GM19238 (cell line): Measurements from ENCODE around the gene STX10.
"Not testable (repeated sequence)": the region's sequence is repeated elsewhere in the genome, so short reads cannot be mapped to it uniquely, and the experiment has no call there.

Source experiments
- DNase-seq: peaks from one replicate; pipeline ENCODE4 v3.0.0; 2011; ENCODE audit warnings: low spot score; ENCODE audit not compliant: insufficient read length

The STX10 gene

DNA sequence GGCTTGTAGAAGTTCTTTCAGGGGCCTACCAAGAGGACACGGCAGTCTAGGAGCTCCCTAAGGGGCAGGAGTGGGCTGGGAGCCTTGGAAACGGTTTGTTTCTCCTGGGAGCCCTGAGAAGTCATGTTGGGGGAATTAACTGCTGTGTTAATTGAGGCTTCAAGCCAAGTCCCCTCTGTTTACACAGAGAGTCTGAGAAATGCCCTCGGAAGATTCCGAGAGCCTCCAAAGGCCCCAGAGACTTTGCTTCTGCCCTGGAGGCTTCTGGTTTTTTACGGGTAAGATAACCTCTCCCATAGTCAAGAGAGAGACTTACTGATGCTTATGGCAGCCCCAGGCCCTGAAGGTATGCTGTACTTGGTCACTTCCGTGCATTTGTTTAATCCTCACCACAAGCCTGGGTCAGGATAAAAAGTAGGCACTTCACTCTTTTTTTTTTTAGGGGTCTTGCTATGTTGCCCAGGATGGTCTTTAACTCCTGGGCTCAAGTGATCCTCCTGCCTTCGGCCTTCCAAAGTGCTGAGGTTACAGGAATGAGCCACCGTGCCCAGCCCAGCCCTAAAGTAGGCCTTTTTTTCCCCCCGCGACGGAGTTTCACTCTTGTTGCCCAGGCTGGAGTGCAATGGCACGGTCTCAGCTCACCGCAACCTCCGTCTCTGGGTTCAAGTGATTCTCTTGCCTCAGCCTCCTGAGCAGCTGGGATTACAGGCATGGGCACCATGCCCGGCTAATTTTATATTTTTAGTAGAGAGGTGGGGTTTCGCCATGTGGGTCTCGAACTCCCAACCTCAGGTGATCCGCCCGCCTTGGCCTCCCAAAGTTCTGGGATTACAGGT, 15.2 kb upstream of the STX10 start:
- DNase-seq = no peak

DNA sequence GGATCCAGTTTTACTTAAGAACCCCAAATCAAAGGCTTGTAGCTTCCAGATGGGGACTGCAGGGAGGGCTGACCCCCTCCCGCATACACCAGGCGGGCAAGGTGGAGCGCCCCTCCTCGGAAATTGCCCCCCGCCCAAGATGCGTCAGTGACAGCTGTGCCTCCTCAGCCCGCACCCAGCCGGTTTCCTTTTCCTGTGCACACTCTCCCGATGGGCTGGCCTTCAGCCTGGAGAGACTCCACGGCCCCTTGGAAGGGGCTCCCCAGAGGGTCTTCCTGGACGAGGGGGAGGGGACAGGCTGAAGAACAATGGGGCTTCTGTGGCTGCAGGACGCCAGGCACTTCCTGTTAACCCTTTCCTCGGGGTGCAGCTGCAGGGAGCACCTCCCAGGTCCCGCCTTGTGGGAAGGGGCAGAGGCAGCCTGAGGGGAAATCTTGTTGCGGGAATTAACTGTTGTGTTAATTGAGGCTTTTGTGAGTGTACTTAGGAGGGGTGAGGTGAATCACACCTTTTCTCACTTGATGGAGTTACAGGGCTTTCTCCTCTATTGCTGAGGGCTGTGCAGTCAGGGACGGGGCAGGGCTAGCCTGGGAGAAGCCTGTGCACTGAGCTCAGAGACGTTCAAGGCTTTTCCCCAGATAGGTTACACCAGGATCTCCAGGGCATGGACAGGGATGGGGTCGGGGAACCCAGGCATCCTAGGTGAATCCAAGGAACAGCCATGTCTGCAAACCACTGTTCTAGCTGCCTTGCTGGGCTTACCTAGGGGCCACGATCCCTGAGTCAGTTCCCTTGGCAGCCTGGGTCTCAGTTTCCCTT, 14.4 kb upstream of the STX10 start:
- no peak for DNase-seq

DNA sequence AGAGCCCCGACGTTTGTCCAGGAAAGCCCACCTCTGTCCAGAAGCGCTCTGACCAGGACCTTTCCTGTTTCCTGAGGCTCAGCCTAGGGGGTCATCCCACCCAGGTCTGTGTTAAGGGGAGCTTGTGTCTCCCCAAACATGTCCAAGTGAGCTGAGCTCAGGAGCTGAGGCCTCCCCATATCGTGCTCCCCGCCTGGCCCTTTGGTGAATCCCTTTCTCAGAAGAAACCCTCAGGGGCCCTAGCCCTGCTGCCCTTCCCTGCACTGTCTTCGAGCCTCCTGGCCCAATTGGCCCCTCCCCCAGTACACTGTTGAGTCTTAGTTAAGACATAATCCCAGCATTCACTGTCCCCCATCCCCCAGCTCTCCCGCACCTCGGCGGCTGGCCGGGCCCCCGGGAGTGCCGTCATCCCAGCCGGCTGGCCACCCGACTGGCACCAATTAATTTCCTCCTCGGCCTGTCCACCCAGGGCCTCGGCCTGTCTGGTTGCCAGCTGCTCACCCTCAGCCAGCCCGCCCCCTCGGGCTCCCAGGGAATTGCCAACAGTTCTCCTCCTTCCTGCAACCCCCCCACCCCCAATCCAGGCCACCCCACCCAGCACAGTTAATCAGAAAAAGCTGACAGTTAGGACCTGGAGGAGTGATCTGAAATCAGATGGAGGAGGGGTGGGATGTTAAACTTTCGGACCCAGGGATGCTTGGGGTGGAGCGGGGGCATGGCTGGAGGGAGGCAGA, 13.6 kb upstream of the STX10 start:
- DNase-seq = no peak

DNA sequence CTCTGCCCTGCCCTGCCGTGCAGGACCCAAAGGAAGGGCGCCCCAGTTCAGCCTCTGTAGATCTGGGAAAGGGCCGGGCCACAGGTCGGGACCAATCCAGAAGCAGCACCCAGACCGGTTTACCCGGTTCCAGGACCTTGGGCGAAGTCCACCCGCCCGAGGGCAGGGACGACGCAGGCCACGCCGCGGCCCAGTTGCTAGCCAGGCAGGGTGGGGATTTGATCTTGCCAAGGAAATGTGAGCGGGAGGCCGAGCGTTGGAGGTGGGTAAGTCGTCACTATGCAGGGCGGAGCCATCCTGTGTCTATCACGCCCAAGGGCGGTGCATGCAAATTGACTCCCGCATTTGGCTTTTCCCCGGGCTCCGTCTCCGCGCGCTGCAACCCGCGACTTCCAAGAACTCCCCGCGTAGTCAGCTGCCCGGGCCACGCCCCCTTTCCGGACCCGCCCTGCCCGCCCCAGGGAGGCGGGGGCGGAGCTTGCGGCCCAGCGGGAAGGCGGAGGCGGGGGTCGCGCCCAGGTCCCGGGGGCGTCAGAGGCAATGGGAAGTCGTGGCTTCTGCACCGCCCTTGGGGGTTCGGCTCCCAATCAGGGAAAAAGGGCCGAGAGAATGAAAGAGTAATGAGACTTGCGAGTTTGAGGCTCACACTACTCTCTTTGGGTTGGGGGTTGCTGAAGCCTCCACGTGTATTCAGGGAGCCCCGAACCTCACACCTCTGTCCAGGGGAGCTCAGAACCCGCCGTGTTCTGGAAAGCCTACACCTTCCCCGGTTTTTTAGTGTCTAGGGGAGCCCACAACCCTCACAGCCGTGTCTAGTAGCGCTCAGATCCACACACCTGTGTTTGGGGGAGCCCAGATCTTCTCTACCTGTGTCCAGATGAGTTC, 12.8 kb upstream of the STX10 start:
- no peak for DNase-seq

DNA sequence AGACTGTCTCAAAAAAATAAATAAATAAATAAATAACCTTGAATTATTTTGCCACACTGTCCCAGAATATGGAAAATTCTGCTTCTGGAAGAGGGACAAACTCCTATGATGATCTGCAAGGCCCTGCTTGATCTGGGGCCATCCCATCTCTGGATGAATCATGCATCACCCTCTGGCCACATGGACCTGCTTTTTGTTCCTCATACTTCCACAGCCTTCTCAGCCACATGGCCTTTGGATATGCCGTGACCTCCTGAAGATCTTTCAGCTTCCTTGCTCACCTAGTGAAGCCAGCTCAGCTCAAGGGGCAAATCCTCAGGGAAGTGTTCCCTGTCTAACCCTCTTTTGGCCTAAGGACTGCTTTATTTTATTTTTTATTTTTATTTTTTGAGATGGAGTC, 10.4 kb upstream of the STX10 start:
- DNase-seq = no peak

DNA sequence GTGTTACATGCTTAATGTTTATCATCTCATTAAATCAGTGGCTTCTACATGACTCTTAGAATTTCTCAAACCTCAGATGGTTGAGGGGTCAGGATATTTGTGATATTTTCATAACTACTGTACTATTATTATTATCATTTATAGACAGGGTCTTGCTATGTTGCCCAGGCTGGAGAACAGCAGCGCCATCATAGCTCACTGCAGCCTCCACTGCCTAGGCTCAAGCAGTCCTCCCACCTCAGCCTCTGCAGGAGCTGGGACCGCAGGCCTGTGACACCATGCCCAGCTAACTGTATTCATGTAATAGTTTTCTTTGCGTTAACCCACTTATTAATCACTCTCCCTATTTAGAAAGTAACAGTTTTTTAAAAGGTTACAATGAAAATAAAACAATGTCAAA, 9.5 kb upstream of the STX10 start:
- DNase-seq = no peak

DNA sequence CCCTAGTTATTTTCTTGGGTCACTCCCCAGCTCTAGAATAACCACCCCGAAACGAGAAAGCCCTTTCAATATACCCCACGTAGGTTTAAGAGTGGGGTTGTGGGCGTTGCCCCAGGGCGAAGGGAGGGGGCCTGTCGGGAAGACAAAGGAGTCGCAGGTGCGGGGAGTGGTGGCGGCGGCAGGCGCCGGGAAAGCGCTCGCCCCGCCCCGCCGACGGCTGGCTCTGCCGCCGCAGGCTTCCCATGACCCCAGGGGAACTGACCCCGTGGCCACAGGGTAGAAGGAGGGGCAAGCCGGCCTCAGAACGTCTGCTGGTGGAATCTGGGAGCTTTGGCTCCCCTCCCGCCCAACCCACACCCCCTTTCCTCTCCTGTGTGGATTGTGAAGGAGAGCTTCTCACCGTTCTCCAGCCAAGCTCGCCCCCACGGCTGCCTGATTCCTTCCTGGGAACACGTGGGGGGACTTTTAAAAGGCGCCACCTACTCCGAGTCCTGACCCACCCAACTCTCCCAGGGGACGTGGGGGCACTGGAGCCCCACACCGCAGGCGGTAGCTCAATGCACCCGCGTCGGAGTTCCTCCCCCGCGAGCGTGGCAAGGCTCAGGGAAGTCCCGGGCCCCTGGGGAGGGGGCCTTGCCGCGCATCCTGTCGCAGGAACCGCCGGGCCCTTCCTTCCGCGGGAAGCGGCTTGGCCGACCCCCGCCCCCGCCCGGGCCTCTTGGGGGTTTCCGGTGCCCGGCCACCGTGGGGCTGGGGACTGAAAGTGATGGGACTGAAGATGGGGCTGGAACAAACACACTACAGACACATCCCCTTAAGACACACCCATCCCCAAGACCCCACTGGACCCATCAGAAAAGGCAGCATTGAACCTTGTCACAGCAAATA, 5.5 kb upstream of the STX10 start:
- DNase-seq = peak; percentile 62

DNA sequence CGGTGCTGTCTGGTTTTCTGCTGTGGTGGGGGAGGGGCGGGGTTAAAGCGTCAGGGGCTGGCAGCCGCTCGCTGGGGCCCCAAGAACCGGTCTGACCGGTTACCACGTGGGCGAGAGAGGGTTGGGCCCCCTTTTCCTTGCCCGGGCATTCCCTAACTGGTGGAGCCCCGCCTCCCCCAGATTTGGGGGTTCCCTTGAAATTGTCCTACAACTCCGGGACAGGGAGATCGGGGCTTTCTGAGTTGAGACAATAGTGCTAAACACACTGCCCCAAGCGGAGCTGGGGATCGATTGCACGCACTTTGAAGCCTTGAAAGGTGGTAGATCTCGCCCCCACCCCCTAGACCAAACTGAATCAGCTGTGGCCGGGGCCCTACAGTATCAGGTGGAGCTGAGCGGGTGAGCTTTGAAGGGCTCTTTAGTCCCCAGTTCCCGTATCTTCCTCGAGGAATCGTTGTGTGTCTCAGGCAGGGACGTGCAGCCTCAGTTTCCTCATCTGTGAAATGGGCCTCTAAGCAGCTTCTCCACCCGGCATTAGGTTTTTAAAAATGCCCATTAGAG, 4.8 kb upstream of the STX10 start:
- peak; percentile 45 for DNase-seq

DNA sequence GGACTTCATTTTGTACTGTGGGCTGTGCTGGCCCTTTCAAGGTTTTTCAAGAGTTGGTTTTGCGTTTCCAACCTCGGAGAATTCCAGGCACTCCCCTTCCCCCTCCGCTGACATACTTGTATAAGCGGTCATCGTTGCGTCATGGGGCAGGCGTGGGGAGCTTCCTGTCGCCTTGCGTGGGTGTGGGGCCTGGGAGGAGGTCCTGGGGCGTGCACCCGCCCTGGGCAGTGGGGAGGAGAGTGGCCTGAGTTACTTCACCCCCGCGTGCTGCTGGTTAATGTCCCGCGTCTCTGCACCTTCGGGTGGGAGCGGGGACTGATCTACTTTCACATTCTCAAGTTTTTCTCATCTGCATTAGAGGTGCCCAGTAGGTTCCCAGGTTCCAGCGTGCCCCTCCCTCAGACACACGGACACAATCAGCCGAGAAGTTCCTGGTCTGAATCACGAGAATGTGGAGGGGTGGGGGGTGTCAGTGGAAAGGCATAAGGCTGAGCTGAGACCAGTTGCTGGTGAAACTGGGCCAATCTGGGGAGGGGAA, 4.1 kb upstream of the STX10 start:
- no peak for DNase-seq

DNA sequence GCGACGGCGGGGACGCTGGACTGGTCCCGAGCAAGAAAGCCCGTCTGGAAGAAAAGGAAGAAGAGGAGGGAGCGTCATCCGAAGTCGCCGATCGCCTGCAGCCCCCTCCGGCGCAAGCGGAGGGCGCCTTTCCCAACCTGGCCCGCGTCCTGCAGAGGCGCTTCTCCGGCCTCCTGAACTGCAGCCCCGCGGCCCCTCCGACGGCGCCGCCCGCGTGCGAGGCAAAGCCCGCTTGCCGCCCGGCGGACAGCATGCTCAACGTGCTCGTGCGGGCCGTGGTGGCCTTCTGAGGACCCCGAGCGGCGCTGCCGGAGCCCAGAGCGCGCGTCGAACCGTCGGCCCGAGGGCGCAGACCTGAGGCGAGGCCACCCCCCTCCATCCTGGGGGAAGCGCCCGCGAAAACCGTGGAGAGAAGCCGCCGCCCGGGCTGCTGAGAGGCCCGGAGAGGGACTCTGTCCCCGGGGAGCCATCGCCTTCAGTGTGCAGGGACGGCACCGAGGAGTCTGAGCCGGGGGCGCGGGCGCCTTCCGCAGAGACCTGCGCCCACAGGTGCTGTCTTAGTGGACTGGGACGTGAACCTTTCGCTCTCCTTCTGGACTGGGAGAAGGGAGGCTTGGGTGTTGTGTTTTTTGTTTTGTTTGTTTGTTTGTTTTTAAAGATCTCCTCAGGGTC, 3.5 kb upstream of the STX10 start:
- no peak for DNase-seq

DNA sequence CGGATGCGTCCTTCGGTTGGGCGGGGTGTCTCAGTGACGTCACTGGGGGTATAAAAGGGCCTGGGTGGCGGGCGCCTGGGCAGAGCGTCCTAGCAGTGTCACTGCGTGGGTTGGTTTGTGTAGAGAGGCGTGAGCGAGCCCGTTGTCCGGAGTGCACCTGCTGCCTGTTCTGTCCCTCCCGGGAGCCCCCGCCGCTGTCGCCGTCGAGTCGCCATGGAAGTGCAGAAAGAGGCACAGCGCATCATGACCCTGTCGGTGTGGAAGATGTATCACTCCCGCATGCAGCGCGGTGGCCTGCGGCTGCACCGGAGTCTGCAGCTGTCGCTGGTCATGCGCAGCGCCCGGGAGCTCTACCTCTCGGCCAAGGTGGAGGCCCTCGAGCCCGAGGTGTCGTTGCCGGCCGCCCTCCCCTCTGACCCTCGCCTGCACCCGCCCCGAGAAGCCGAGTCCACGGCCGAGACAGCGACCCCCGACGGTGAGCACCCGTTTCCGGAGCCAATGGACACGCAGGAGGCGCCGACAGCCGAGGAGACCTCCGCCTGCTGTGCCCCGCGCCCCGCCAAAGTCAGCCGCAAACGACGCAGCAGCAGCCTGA, 2.9 kb upstream of the STX10 start:
- peak; percentile 82 for DNase-seq

DNA sequence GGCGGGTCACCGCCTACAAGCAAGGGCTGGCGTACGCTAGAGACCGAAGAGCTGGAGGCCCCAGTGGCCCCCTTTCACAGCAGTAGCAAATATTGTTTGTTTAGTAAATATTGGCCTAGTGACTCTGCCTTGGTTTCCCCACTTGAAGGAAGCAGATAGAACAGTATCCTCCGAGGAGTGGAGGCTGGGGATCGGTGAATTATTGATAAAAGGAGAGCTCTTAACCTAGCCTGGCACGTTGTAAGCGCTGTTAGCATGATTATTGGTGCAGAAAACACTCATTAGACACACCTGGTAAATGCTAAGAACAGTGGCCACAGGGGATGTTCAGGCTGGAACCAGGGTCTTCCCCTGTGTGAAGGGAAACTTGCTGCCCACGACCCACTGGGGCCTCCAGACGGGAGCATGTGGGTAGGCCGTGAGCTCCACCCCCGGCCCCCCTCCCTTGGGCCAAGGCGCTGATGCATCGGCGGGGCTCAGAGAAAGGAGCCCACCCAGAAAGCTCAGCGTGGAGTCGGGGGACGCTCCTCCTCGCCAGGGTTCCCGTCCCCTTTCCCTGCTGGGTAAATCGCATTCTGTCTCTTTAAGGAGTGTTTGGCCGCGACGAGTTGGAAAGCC, 2.3 kb upstream of the STX10 start:
- peak; percentile 24 for DNase-seq

DNA sequence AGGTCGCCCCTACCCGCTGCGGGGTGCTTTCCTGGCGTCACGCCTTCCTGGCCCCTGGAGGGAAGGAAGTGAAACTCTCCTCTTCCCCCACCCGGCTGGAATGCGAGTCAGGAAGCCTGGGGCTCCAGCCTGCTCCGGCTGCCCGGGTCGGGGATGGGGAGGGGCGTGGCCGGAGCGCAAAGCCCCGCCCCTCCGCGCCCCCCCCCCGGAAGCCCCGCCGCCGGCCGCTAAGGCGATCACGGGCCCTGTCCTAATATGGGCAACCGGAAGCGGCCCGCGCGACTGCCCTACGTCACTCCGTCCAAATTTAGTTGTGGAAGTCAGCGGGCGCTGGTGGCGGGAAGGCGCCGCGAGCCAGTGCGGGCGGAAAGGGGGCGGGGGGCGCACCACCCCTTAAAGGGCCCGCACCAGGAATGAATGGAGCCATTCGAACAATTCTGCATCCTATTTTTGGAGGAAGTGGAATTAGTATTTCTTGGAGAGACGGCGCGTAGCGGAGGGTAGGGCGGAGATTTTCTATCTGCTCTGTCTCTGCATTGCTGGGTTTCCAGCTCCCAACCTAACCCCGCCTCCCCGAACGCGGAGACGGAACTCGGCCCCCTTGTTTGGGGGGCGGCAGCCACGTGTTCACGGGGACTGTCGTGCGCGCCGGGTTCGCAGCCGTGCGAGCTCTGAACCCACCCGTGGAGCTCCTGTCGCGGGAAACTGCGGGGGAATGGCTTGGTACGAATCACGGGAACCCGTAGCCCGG, 1.6 kb upstream of the STX10 start:
- DNase-seq = peak; percentile 80

DNA sequence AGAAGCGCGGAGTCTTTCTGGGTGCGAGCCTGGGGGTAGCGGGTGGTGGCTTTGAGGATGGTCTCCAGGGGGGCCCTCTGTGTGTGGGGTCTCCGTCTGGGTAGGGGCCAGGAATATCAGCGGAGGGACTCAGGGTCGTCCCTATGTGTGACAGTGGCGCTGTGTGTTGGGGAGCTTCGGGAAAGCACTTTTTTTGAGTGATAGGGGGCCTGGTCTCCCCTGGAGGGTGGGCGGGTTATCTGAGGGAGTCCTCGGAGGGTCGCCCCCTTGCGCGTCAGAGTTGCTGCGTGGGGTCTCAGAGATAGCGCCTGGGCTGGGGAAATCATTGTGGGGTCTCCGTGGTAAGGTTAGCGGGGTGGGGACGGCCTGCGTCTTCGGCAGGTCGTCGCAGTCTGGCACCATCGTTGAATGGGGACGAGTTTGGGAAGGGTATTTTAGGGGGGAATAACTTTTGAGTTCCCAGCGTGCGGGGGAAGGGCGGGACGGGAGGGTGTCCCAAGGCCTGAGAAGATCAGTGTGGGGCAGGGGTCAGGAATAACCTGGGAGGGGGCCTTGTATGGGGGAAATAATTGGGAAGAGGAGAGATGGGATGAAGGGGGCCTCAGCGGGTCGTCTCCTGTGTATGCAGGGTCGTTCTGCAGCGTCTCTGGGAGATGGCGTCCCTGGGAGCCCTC, 893 bp upstream of the STX10 start:
- DNase-seq = no peak

DNA sequence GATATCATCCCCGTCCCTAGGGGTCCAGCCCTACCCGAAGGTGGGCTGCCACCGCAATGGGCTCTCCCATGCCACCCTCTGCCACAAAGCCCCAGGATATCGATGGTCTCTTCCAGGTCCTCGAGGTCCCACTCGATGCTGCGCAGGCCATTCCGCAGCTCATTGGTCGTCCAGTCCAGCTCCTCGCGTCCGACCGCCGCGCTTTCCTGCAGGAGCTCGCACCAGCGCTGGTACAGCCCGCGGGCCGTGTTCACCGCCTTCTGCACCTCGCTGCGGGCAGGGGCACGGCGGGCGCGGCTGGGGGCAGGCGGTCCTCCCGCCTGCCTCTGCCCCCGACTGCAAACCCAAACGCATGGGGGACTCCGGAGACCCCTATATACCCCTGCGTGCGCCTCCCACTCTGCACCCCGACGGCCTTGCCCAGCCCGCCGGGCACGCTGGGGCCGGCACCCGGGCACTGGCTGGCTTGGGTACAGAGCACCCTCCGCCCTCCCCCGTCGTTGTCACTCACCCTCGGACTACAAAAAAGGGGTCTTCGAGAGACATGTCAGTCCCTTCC, 468 bp downstream of the STX10 start:
- DNase-seq = no peak

DNA sequence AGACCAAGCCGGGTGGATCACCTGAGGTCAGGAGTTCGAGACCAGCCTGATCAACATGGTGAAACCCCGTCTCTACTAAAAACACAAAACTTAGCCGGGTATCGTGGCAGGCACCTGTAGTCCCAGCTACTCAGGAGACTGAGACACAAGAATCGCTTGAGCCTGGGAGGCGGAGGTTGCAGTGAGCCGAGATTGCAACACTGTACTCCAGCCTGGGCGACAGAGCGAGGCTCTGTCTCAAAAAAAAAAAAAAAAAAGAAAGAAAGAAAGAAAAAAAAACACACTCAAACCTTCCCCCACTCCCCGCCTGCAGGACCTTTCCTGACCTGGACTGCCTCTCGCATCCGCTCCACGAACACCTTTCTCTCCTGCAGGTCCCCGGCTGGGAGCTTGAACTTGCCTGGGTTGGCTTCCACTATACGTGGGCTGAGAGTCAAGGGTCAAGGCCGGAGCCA, 975 bp downstream of the STX10 start:
- not testable (repeated sequence) for DNase-seq
